HepG2 (cell line): Measurements from ENCODE around the gene PLIN1. TPM values are rescaled to one million over a fixed set of nuclear protein-coding genes. Genes with fewer than 3 reads are reported as not detected.

Experiments used
- ATAC-seq: fragments of 200-7000 bp; cut with Tn5 transposase; 3 replicates; pipeline ENCODE4 v1.9.1; 2020; ENCODE audit warnings: mild to moderate bottlenecking, moderate library complexity
- BruUV-seq: library from RNA; stranded (reverse); fragments of 400-500 nt; replicated peaks from 2 replicates; lab custom pipeline; 2021; lab: Mats Ljungman, UMichigan
- CTCF ChIA-PET: fragments of 300-600 bp; formaldehyde crosslinking; extraction: SDS; loops from one replicate; lab custom pipeline; 2021; ENCODE audit warnings: low total read pairs, inconsistent platforms, low intra/inter-chr PET ratio; lab: Yijun Ruan, JAX
- POLR2A ChIA-PET: fragments of 350-600 bp; sonication (Branson Sonifier 250); formaldehyde crosslinking; loops from one replicate; lab custom pipeline; 2020; ENCODE audit warnings: antibody characterized with exemption, inconsistent platforms; lab: Yijun Ruan, JAX
- DNase-seq: peaks from one replicate; pipeline ENCODE4 v3.0.0-alpha.2; 2015; ENCODE audit warnings: low spot score
- FAIRE-seq: peaks from 3 replicates; lab custom pipeline; 2011; peaks lifted over from hg19 to GRCh38; lab: Jason Lieb, UNC
- H2AFZ ChIP-seq: one replicate; pipeline ENCODE4 v1.6.1; 2011; ENCODE audit warnings: low read length, inconsistent platforms
- H3K27ac ChIP-seq: fragments of 300-600 bp; 3 replicates; pipeline ENCODE4 v1.8.0; 2011; ENCODE audit warnings: mixed run types, mild to moderate bottlenecking, mixed read lengths, low read length, inconsistent platforms; ENCODE audit not compliant: insufficient read depth; ENCODE audit errors: extremely low read length
- H3K27me3 ChIP-seq, 2 experiments: fragments of 200-600 bp in 1 of 2; 2 replicates in 1 of 2; 3 replicates in 1 of 2; pipeline versions ENCODE4 v1.6.0 to v1.8.0; 2011; ENCODE audit warnings: low read length in 2 of 2, mild to moderate bottlenecking in 2 of 2, moderate library complexity in 2 of 2, inconsistent platforms in 1 of 2; ENCODE audit not compliant: insufficient read depth in 2 of 2, control insufficient read depth in 1 of 2
- H3K36me3 ChIP-seq, 2 experiments: fragments of 200-600 bp in 1 of 2; replicated peaks in 1 of 2; 2 replicates in 1 of 2; 3 replicates in 1 of 2; pipeline versions ENCODE4 v1.5.1 to v1.8.0; 2011; ENCODE audit warnings: low read length in 2 of 2, inconsistent platforms in 1 of 2; ENCODE audit not compliant: insufficient read depth in 2 of 2, control insufficient read depth in 1 of 2
- H3K4me1 ChIP-seq: 2 replicates; pipeline ENCODE4 v1.5.1; 2012; ENCODE audit warnings: low read length, inconsistent platforms; ENCODE audit not compliant: insufficient read depth
- H3K4me2 ChIP-seq: 2 replicates; pipeline ENCODE4 v1.6.0; 2011; ENCODE audit warnings: low read depth, low read length, inconsistent platforms
- H3K4me3 ChIP-seq, 3 experiments: fragments of 200-600 bp in 1 of 3; sonication (generic), shearing (Covaris generic) in 1 of 3; replicated peaks in 1 of 3; 2 replicates each; pipeline ENCODE4 v1.5.1; 2011 to 2016; ENCODE audit warnings: low read length in 3 of 3, inconsistent platforms in 2 of 3, low read depth in 2 of 3, mild to moderate bottlenecking in 2 of 3, control low read depth in 1 of 3, mixed read lengths in 1 of 3; ENCODE audit not compliant: insufficient read depth in 1 of 3
- H3K79me2 ChIP-seq: one replicate; pipeline ENCODE4 v1.6.1; 2011; ENCODE audit warnings: low read length, inconsistent platforms; ENCODE audit not compliant: insufficient read depth
- H3K9ac ChIP-seq: 2 replicates; pipeline ENCODE4 v1.6.0; 2011; ENCODE audit warnings: mild to moderate bottlenecking, low read depth, low read length, inconsistent platforms; ENCODE audit not compliant: insufficient read depth
- H3K9me3 ChIP-seq: 2 replicates; pipeline ENCODE4 v1.5.1; 2012; ENCODE audit warnings: mild to moderate bottlenecking, low read length
- H4K20me1 ChIP-seq: 2 replicates; pipeline ENCODE4 v1.6.0; 2011; ENCODE audit warnings: inconsistent platforms, mild to moderate bottlenecking, low read length, moderate library complexity; ENCODE audit not compliant: insufficient read depth
- NR2C2 ChIP-seq: sonication (generic); formaldehyde crosslinking; IDR thresholded peaks from 2 replicates; pipeline ENCODE4 v1.4.0; 2020; ENCODE audit warnings: missing genetic modification reagents, mild to moderate bottlenecking, moderate library complexity, borderline replicate concordance
- POGK ChIP-seq: sonication (generic); formaldehyde crosslinking; conservative IDR thresholded peaks from 2 replicates; pipeline ENCODE4 v1.8.0; 2022; ENCODE audit warnings: mild to moderate bottlenecking, moderate library complexity, missing genetic modification reagents
- RFX3 ChIP-seq: IDR thresholded peaks from 2 replicates; pipeline ENCODE4 v1.6.1; 2016; ENCODE audit warnings: missing biosample characterization, missing genetic modification reagents
- SRF ChIP-seq: IDR thresholded peaks from 2 replicates; pipeline ENCODE4 v1.6.1; 2011; ENCODE audit warnings: mild to moderate bottlenecking, low read depth, low read length, moderate library complexity
- ZNF180 ChIP-seq: sonication (generic); formaldehyde crosslinking; IDR thresholded peaks from 2 replicates; pipeline ENCODE4 v1.4.0; 2020; ENCODE audit warnings: low read depth, missing genetic modification reagents, borderline replicate concordance
- ZNF225 ChIP-seq: sonication (generic); formaldehyde crosslinking; IDR thresholded peaks from 2 replicates; pipeline ENCODE4 v1.4.0; 2020; ENCODE audit warnings: mild to moderate bottlenecking, missing genetic modification reagents
- ZNF614 ChIP-seq: IDR thresholded peaks from 2 replicates; pipeline ENCODE4 v1.6.1; 2018; ENCODE audit warnings: missing biosample characterization, missing genetic modification reagents, inconsistent platforms, borderline replicate concordance
- WGBS: methylation state at CpG from one replicate; pipeline ENCODE4 v1.1.6; 2017; ENCODE audit warnings: low lambda C conversion rate; 5-methylcytosine and 5-hydroxymethylcytosine counted together
- in situ Hi-C: cut with HindIII; loops from 2 replicates; pipeline ENCODE4 v1.10.0; 2017; ENCODE audit warnings: low pct_unique_long_range_greater_than_20kb; ENCODE audit not compliant: extremely low pct_ligation_motif_present
- intact Hi-C: fragments of 100-400 bp; cut with micrococcal nuclease; formaldehyde crosslinking; loops from one replicate; pipeline ENCODE4 v1.10.0; 2022; ENCODE audit not compliant: unreplicated experiment
- polyA plus RNA-seq, 8 experiments: library from polyadenylated mRNA; depleted of rRNA in 3 of 8; stranded (reverse) in 7 of 8; unstranded in 1 of 8; fragments of >200 nt; fragmentation: Illumina TruSeq in 4 of 8; extraction: Trizol in 4 of 8; gene quantifications; 2 replicates each; pipeline versions ENCODE4 v1.2.1 to v1.2.3, GENCODE V29; 2011 to 2016; ENCODE audit warnings: low read depth in 4 of 8, missing spikeins in 1 of 8, mixed read lengths in 1 of 8; ENCODE audit not compliant: insufficient read depth in 1 of 8
- total RNA-seq, 5 experiments: library from RNA; depleted of rRNA; stranded (reverse); fragments of >200 nt; fragmentation: Illumina TruSeq; extraction: Trizol; gene quantifications; 2 replicates each; pipeline ENCODE4 v1.2.3, GENCODE V29; 2016; ENCODE audit warnings: low read depth in 1 of 5
- TF ChIP-seq, protein P1 (sequence below): sonication (generic); formaldehyde crosslinking; IDR thresholded peaks from 2 replicates; pipeline ENCODE4 v1.5.0; 2020; ENCODE audit warnings: mild to moderate bottlenecking, missing genetic modification reagents
- TF ChIP-seq, protein P2 (sequence below): sonication (generic); formaldehyde crosslinking; IDR thresholded peaks from 2 replicates; pipeline ENCODE4 v1.4.0; 2020; ENCODE audit warnings: missing genetic modification reagents
- TF ChIP-seq, protein P3 (sequence below): IDR thresholded peaks from 2 replicates; pipeline ENCODE4 v1.6.1; 2018; ENCODE audit warnings: missing genetic modification reagents, mild to moderate bottlenecking, missing compliant biosample characterization
- TF ChIP-seq, protein P4 (sequence below): sonication (generic); formaldehyde crosslinking; IDR thresholded peaks from 2 replicates; pipeline ENCODE4 v1.4.0; 2020; ENCODE audit warnings: mild to moderate bottlenecking, missing genetic modification reagents

The PLIN1 gene
- total and polyA plus RNA-seq, 2 of the 13 experiments (the other 11 are each of a cell fraction or from before 2014, with no cell fraction given): 0.74 to 1.2 TPM

GRCh38 chr15:89725064-89725463 lies 45.9 kb upstream of the PLIN1 start:
- Histone ChIP-seq H3K9ac (no peak overlapping the region), H3K4me2 (no peak overlapping the region), H3K27me3 (peaks cover 0 to 14% of the 10 kb centered on the region in 2 experiments; a peak in 2 of 5 replicates), H3K27ac (no peak overlapping the region), H2AFZ (no peak overlapping the region), H3K36me3 (no peaks in the 10 kb centered on the region), H3K4me3 (no peak overlapping the region), H3K4me1 (no peaks in the 10 kb centered on the region), H3K9me3 (no peaks in the 10 kb centered on the region), H3K79me2 (no peaks in the 10 kb centered on the region), H4K20me1 (no peaks in the 10 kb centered on the region)
- CTCF ChIA-PET: no interaction called here
- in situ Hi-C loops (loop anchor here (25.0 kb wide), 1 partner anchor 362 kb away; no protein-coding TSS in a partner anchor), intact Hi-C loops (no loop called here)
- FAIRE-seq: no peak
- ATAC-seq: no peak
- POLR2A ChIA-PET: no interaction called here
- 0% methylated on average over 1 of the region's 1 CpG for WGBS
- DNase-seq: no peak
- BruUV-seq: no TSS peak
- TF ChIP-seq, protein P1, sequence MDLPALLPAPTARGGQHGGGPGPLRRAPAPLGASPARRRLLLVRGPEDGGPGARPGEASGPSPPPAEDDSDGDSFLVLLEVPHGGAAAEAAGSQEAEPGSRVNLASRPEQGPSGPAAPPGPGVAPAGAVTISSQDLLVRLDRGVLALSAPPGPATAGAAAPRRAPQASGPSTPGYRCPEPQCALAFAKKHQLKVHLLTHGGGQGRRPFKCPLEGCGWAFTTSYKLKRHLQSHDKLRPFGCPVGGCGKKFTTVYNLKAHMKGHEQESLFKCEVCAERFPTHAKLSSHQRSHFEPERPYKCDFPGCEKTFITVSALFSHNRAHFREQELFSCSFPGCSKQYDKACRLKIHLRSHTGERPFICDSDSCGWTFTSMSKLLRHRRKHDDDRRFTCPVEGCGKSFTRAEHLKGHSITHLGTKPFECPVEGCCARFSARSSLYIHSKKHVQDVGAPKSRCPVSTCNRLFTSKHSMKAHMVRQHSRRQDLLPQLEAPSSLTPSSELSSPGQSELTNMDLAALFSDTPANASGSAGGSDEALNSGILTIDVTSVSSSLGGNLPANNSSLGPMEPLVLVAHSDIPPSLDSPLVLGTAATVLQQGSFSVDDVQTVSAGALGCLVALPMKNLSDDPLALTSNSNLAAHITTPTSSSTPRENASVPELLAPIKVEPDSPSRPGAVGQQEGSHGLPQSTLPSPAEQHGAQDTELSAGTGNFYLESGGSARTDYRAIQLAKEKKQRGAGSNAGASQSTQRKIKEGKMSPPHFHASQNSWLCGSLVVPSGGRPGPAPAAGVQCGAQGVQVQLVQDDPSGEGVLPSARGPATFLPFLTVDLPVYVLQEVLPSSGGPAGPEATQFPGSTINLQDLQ (CRISPR knock-in tag): no peak
- TF ChIP-seq, protein P2, sequence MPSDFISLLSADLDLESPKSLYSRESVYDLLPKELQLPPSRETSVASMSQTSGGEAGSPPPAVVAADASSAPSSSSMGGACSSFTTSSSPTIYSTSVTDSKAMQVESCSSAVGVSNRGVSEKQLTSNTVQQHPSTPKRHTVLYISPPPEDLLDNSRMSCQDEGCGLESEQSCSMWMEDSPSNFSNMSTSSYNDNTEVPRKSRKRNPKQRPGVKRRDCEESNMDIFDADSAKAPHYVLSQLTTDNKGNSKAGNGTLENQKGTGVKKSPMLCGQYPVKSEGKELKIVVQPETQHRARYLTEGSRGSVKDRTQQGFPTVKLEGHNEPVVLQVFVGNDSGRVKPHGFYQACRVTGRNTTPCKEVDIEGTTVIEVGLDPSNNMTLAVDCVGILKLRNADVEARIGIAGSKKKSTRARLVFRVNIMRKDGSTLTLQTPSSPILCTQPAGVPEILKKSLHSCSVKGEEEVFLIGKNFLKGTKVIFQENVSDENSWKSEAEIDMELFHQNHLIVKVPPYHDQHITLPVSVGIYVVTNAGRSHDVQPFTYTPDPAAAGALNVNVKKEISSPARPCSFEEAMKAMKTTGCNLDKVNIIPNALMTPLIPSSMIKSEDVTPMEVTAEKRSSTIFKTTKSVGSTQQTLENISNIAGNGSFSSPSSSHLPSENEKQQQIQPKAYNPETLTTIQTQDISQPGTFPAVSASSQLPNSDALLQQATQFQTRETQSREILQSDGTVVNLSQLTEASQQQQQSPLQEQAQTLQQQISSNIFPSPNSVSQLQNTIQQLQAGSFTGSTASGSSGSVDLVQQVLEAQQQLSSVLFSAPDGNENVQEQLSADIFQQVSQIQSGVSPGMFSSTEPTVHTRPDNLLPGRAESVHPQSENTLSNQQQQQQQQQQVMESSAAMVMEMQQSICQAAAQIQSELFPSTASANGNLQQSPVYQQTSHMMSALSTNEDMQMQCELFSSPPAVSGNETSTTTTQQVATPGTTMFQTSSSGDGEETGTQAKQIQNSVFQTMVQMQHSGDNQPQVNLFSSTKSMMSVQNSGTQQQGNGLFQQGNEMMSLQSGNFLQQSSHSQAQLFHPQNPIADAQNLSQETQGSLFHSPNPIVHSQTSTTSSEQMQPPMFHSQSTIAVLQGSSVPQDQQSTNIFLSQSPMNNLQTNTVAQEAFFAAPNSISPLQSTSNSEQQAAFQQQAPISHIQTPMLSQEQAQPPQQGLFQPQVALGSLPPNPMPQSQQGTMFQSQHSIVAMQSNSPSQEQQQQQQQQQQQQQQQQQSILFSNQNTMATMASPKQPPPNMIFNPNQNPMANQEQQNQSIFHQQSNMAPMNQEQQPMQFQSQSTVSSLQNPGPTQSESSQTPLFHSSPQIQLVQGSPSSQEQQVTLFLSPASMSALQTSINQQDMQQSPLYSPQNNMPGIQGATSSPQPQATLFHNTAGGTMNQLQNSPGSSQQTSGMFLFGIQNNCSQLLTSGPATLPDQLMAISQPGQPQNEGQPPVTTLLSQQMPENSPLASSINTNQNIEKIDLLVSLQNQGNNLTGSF: no peak
- no peak for TF ChIP-seq SRF
- no peak for TF ChIP-seq POGK (CRISPR knock-in tag)
- TF ChIP-seq NR2C2 (CRISPR knock-in tag): no peak
- TF ChIP-seq ZNF225 (CRISPR knock-in tag): no peak
- TF ChIP-seq, protein P3, sequence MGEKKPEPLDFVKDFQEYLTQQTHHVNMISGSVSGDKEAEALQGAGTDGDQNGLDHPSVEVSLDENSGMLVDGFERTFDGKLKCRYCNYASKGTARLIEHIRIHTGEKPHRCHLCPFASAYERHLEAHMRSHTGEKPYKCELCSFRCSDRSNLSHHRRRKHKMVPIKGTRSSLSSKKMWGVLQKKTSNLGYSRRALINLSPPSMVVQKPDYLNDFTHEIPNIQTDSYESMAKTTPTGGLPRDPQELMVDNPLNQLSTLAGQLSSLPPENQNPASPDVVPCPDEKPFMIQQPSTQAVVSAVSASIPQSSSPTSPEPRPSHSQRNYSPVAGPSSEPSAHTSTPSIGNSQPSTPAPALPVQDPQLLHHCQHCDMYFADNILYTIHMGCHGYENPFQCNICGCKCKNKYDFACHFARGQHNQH (CRISPR knock-in tag): no peak
- TF ChIP-seq ZNF614: no peak
- no peak for TF ChIP-seq RFX3 (CRISPR knock-in tag)
- TF ChIP-seq, protein P4, sequence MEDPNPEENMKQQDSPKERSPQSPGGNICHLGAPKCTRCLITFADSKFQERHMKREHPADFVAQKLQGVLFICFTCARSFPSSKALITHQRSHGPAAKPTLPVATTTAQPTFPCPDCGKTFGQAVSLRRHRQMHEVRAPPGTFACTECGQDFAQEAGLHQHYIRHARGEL: no peak
- no peak for TF ChIP-seq ZNF180
